Tibial artery (tissue), 4 donors: Measurements from ENCODE around the gene MOB1B.

Experiments used
- DNase-seq, 2 donors: peaks; one replicate each; pipeline ENCODE4 v3.0.0-alpha.2; 2019
- H3K27ac ChIP-seq, 2 donors: fragments of 200-600 bp; sonication (generic) in 1 of 2; 1 replicate in 1 of 2; 2 replicates in 1 of 2; pipeline ENCODE4 v1.5.1; 2018 to 2019; ENCODE audit warnings: mild to moderate bottlenecking in 1 of 2
- H3K27me3 ChIP-seq, 2 donors: fragments of 200-600 bp; sonication (generic) in 1 of 2; one replicate each; pipeline versions ENCODE4 v1.5.1 to v1.6.0; 2016 to 2019
- H3K36me3 ChIP-seq, 3 donors: fragments of 200-600 bp; sonication (generic) in 2 of 3; one replicate each; pipeline ENCODE4 v1.5.1; 2016 to 2019; ENCODE audit warnings: mild to moderate bottlenecking in 2 of 3
- H3K4me1 ChIP-seq, 4 donors: fragments of 200-600 bp; sonication (generic) in 2 of 4; 1 replicate in 3 of 4; 2 replicates in 1 of 4; pipeline ENCODE4 v1.5.1; 2016 to 2019
- H3K4me3 ChIP-seq, 2 donors: fragments of 200-600 bp; sonication (generic) in 1 of 2; 1 replicate in 1 of 2; 2 replicates in 1 of 2; pipeline ENCODE4 v1.5.1; 2018 to 2019; ENCODE audit warnings: mild to moderate bottlenecking in 2 of 2
- H3K9me3 ChIP-seq, 3 donors: fragments of 200-600 bp; sonication (generic) in 1 of 3; one replicate each; pipeline ENCODE4 v1.5.1; 2016 to 2019
- CTCF ChIP-seq, 2 experiments: fragments of 200-600 bp in 1 of 2; fragments of 450-650 bp in 1 of 2; IDR thresholded peaks; one replicate each; pipeline ENCODE4 v1.5.1; 2017 to 2019; ENCODE audit warnings: antibody characterized with exemption in 2 of 2, mild to moderate bottlenecking in 1 of 2, moderate library complexity in 1 of 2
- intact Hi-C: fragments of 100-400 bp; cut with DNase I; formaldehyde crosslinking; loops from one replicate; pipeline ENCODE4 v1.15.0; 2023; ENCODE audit warnings: low total_unique reads

MOB1B gene

GRCh38 chr4:70993181-70994068 lies 91.3 kb downstream of the MOB1B start, which contains the start of gene DCK:
TSS of gene DCK (plus strand) at chr4:70993649. CDS start at chr4:70993836, 187 bp downstream.
- Histone ChIP-seq H3K27ac (peak within 1 kb of the TSS; percentile 81 to 89), H3K4me3 (peak within 1 kb of the TSS; percentile 76 to 79), H3K36me3 (peaks cover 0 to 2% (median 2%) of the 10 kb centered on the region in 3 donors), H3K27me3 (no peaks in the 10 kb centered on the region), H3K4me1 (peaks cover 0 to 29% (median 13%) of the 10 kb centered on the region in 4 donors), H3K9me3 (no peaks in the 10 kb centered on the region)
- peak; percentile 86 to 95 for DNase-seq
- intact Hi-C loops = loop anchor here (5.0 kb wide), 2 partner anchors 91 to 151 kb away; partner anchors contain the start of gene MOB1B
- TF ChIP-seq CTCF (IDR thresholded peaks at IDR 0.05) = no peak

- TF ChIP-seq CTCF (IDR thresholded peaks at IDR 0.05) = no peak
- Histone ChIP-seq H3K9me3 (no peaks in the 10 kb centered on the region), H3K36me3 (peaks cover 0 to 8% (median 7%) of the 10 kb centered on the region in 3 donors), H3K4me1 (peaks cover 0 to 29% (median 13%) of the 10 kb centered on the region in 4 donors), H3K27ac (peak overlapping the region; percentile 81 to 89), H3K4me3 (peak overlapping the region; percentile 76 to 79), H3K27me3 (no peaks in the 10 kb centered on the region)
- intact Hi-C loops = loop anchor here (5.0 kb wide), 2 partner anchors 92 to 152 kb away; partner anchors contain the start of gene MOB1B
- peak in 1 of 2 donors; percentile 70 for DNase-seq
These were observed 91.8 kb downstream of the MOB1B start for GRCh38 chr4:70994069-70994366.

GRCh38 chr4:70994387-70995099 lies 92.4 kb downstream of the MOB1B start:
- Histone ChIP-seq H3K9me3 (no peaks in the 10 kb centered on the region), H3K36me3 (peaks cover 0 to 13% (median 11%) of the 10 kb centered on the region in 3 donors), H3K27me3 (no peaks in the 10 kb centered on the region), H3K4me3 (peak overlapping the region; percentile 76 to 79), H3K4me1 (peaks cover 0 to 29% (median 13%) of the 10 kb centered on the region in 4 donors), H3K27ac (peak overlapping the region; percentile 81 to 89)
- no peak for TF ChIP-seq CTCF (IDR thresholded peaks at IDR 0.05)
- DNase-seq = no peak
- intact Hi-C loops = loop anchor here (5.0 kb wide), 2 partner anchors 92 to 152 kb away; partner anchors contain the start of gene MOB1B

GRCh38 chr4:70996018-70996360 lies 93.8 kb downstream of the MOB1B start:
- Histone ChIP-seq H3K4me3 (no peak overlapping the region), H3K4me1 (peaks cover 0 to 29% (median 13%) of the 10 kb centered on the region in 4 donors), H3K27me3 (no peaks in the 10 kb centered on the region), H3K9me3 (no peaks in the 10 kb centered on the region), H3K36me3 (peaks cover 5 to 16% (median 11%) of the 10 kb centered on the region in 3 donors), H3K27ac (no peak overlapping the region)
- no peak for TF ChIP-seq CTCF (IDR thresholded peaks at IDR 0.05)
- no peak for DNase-seq
- intact Hi-C loops = no loop called here

- intact Hi-C loops = no loop called here
- DNase-seq = no peak
- H3K4me3 ChIP-seq = no peak overlapping the region
- no peak for TF ChIP-seq CTCF (IDR thresholded peaks at IDR 0.05)
- no peaks in the 10 kb centered on the region for H3K27me3 ChIP-seq
- H3K36me3 ChIP-seq = peaks cover 11 to 16% (median 12%) of the 10 kb centered on the region in 3 donors
- H3K9me3 ChIP-seq = no peaks in the 10 kb centered on the region
- H3K27ac ChIP-seq = no peak overlapping the region
- peaks cover 0 to 29% (median 13%) of the 10 kb centered on the region in 4 donors for H3K4me1 ChIP-seq
These were observed 94.9 kb downstream of the MOB1B start for GRCh38 chr4:70997036-70997435.
